Activated naive CD8-positive, alpha-beta T cell treated with anti-CD3 and anti-CD28 coated beads, Interleukin-2, amount 50 U/mL, for 16 hours (primary cell): ENCODE measurements around the gene ZNF654.
"Not testable (repeated sequence)": the region's sequence is repeated elsewhere in the genome, so short reads cannot be mapped to it uniquely, and the experiment has no call there.

Experiments used
- DNase-seq: peaks from one replicate; pipeline ENCODE4 v3.0.0-alpha.2; 2020; ENCODE audit warnings: low read depth, low spot score

ZNF654 gene

GRCh38 chr3:88137836-88138235 is 78.8 kb downstream of the ZNF654 start:
- DNase-seq = no peak

- no peak for DNase-seq
These were observed 82.5 kb downstream of the ZNF654 start for GRCh38 chr3:88141458-88142083.

- DNase-seq = no peak
These were observed 83.1 kb downstream of the ZNF654 start for GRCh38 chr3:88142094-88142624.

GRCh38 chr3:88147261-88147660 is 88.2 kb downstream of the ZNF654 start:
- no peak for DNase-seq

GRCh38 chr3:88148651-88149050 is 89.6 kb downstream of the ZNF654 start:
- no peak for DNase-seq

GRCh38 chr3:88149101-88149508 is 90.0 kb downstream of the ZNF654 start:
- DNase-seq = no peak

GRCh38 chr3:88149509-88150362 is 90.7 kb downstream of the ZNF654 start, which contains the start of gene C3orf38:
C3orf38 (plus strand) TSS chr3:88149959; CDS start chr3:88150053, 94 bp downstream.
- DNase-seq = peak; percentile 43

GRCh38 chr3:88150371-88150770 is 91.3 kb downstream of the ZNF654 start:
- DNase-seq = no peak

GRCh38 chr3:88150806-88151205 is 91.8 kb downstream of the ZNF654 start:
- DNase-seq = no peak

GRCh38 chr3:88151358-88151757 is 92.3 kb downstream of the ZNF654 start:
- no peak for DNase-seq

GRCh38 chr3:88152841-88153240 is 93.8 kb downstream of the ZNF654 start:
- no peak for DNase-seq

- DNase-seq = no peak
These were observed 107.4 kb downstream of the ZNF654 start for GRCh38 chr3:88166419-88166971.

GRCh38 chr3:88167173-88167572 is 108.1 kb downstream of the ZNF654 start:
- DNase-seq = no peak

- DNase-seq = no peak
These were observed 108.6 kb downstream of the ZNF654 start for GRCh38 chr3:88167704-88168103.

- no peak for DNase-seq
These were observed 109.1 kb downstream of the ZNF654 start for GRCh38 chr3:88168171-88168570.

- no peak for DNase-seq
These were observed 121.4 kb downstream of the ZNF654 start for GRCh38 chr3:88180398-88180999.

GRCh38 chr3:88182165-88182918 is 123.3 kb downstream of the ZNF654 start:
- DNase-seq = not testable (repeated sequence)

GRCh38 chr3:88188436-88188835 is 129.4 kb downstream of the ZNF654 start:
- no peak for DNase-seq

- DNase-seq = no peak
These were observed 130.3 kb downstream of the ZNF654 start for GRCh38 chr3:88189361-88189810.

GRCh38 chr3:88191872-88192409 is 132.9 kb downstream of the ZNF654 start:
- DNase-seq = no peak

- no peak for DNase-seq
These were observed 133.6 kb downstream of the ZNF654 start for GRCh38 chr3:88192631-88193030.
